Activated T-helper 1 cell treated with anti-CD3 and anti-CD28 coated beads, Interleukin-12 subunit alpha, Interleukin-12 subunit beta, Interleukin-2, Interleukin-4 antibody, amounts not matched to agents 30 ng/mL and 10 ng/mL and 1 ng/mL, durations not matched to agents 14 hours and 24 hours and 36 hours (primary cell): Measurements from ENCODE around the gene FAM193A. TPM values are rescaled to one million over a fixed set of nuclear protein-coding genes. Genes with fewer than 3 reads are reported as not detected.

Source experiments
- DNase-seq: peaks from one replicate; pipeline ENCODE4 v3.0.0; 2021; ENCODE audit warnings: low spot score
- H3K27ac Mint-ChIP-seq: one replicate; pipeline ENCODE4 v1.8.0; 2021; ENCODE audit warnings: mild to moderate bottlenecking, mixed read lengths
- H3K27me3 Mint-ChIP-seq: one replicate; pipeline ENCODE4 v1.8.0; 2022; ENCODE audit warnings: mild to moderate bottlenecking, moderate library complexity, mixed read lengths; ENCODE audit not compliant: insufficient read depth
- H3K36me3 Mint-ChIP-seq: one replicate; pipeline ENCODE4 v1.8.0; 2021; ENCODE audit warnings: low read depth, mixed read lengths
- H3K4me1 Mint-ChIP-seq: one replicate; pipeline ENCODE4 v1.8.0; 2021; ENCODE audit warnings: low read depth, mixed read lengths
- H3K4me3 Mint-ChIP-seq: one replicate; pipeline ENCODE4 v1.8.0; 2021; ENCODE audit warnings: mild to moderate bottlenecking, moderate library complexity, mixed read lengths
- H3K9me3 Mint-ChIP-seq: one replicate; pipeline ENCODE4 v1.8.0; 2021; ENCODE audit warnings: mixed read lengths
- intact Hi-C: fragments of 100-400 bp; cut with micrococcal nuclease; formaldehyde crosslinking; loops from one replicate; pipeline ENCODE4 v1.15.1; 2024
- total RNA-seq: library from RNA; stranded (reverse); gene quantifications from 2 replicates; pipeline ENCODE4 v1.2.3, GENCODE V29; 2022

FAM193A gene
- total RNA-seq, 1 donor from 2014 or later, result 32.2 TPM

- H3K36me3 Mint-ChIP-seq, result peaks cover 7% of the 10 kb centered on the region
- peaks cover 42% of the 10 kb centered on the region for H3K4me1 Mint-ChIP-seq
- H3K27ac Mint-ChIP-seq, result no peak overlapping the region
- no peaks in the 10 kb centered on the region for H3K27me3 Mint-ChIP-seq
- no peak overlapping the region for H3K4me3 Mint-ChIP-seq
- intact Hi-C loops, result no loop called here
- DNase-seq, result no peak
- no peaks in the 10 kb centered on the region for H3K9me3 Mint-ChIP-seq
Measured at GRCh38 chr4:2592572-2592971, 56.1 kb downstream of the FAM193A start.

DNA sequence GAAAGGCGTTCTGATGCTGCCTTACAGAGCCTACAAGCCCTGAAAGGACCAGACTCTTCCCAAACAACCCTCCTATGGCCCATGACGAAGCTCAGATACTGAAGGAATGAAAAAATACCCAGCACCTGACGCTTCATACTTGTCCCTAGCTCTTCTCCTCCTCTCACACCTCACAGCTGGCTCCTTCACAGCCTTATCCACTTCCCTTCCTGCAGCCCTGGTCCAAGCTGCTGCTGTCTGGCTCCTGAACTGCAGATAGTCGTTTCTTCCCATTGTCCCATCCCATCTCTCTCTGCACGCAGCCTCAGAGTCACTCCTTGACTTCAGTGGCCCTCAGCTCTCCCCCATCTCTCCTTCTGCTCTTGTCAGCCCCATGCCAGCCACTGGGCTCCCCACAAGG lies 56.6 kb downstream of the FAM193A start:
- intact Hi-C loops, result no loop called here
- Mint-ChIP-seq H3K4me3 (no peak overlapping the region), H3K4me1 (peaks cover 46% of the 10 kb centered on the region), H3K27ac (no peak overlapping the region), H3K36me3 (peaks cover 7% of the 10 kb centered on the region), H3K27me3 (no peaks in the 10 kb centered on the region), H3K9me3 (no peaks in the 10 kb centered on the region)
- no peak for DNase-seq

DNA sequence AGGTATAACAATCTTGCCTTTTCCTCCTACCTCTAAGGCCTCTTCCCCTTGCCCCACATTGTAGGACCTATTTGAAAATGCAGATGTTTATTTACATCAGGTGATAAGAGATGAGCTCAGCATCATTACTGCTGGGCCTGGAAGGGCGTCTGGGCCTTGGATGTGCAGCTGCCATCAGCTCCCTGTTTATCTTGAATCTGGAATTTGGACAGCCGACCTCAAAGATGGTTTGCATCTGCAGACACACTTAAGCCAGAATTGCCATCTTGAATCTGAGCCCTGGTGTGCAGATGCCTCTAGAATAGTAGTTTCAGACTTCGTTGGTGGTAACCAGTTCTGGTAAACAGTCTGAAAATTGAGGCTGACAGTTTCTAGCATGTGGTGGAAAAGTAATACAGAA lies 59.0 kb downstream of the FAM193A start:
- Mint-ChIP-seq H3K36me3 (peaks cover 10% of the 10 kb centered on the region), H3K4me3 (no peak overlapping the region), H3K9me3 (no peaks in the 10 kb centered on the region), H3K4me1 (peaks cover 62% of the 10 kb centered on the region), H3K27ac (peak overlapping the region; percentile 26), H3K27me3 (no peaks in the 10 kb centered on the region)
- DNase-seq, result no peak
- intact Hi-C loops, result no loop called here

GRCh38 chr4:2595952-2596552 lies 59.6 kb downstream of the FAM193A start:
- H3K27me3 Mint-ChIP-seq, result no peaks in the 10 kb centered on the region
- H3K9me3 Mint-ChIP-seq, result no peaks in the 10 kb centered on the region
- no peak overlapping the region for H3K27ac Mint-ChIP-seq
- intact Hi-C loops, result no loop called here
- no peak overlapping the region for H3K4me3 Mint-ChIP-seq
- peaks cover 12% of the 10 kb centered on the region for H3K36me3 Mint-ChIP-seq
- no peak for DNase-seq
- H3K4me1 Mint-ChIP-seq, result peaks cover 56% of the 10 kb centered on the region

- H3K36me3 Mint-ChIP-seq, result peaks cover 12% of the 10 kb centered on the region
- H3K4me3 Mint-ChIP-seq, result no peak overlapping the region
- no peak overlapping the region for H3K27ac Mint-ChIP-seq
- no peak for DNase-seq
- H3K27me3 Mint-ChIP-seq, result no peaks in the 10 kb centered on the region
- H3K9me3 Mint-ChIP-seq, result no peaks in the 10 kb centered on the region
- H3K4me1 Mint-ChIP-seq, result peaks cover 50% of the 10 kb centered on the region
- intact Hi-C loops, result no loop called here
Measured at GRCh38 chr4:2596611-2597010, 60.2 kb downstream of the FAM193A start.

DNA sequence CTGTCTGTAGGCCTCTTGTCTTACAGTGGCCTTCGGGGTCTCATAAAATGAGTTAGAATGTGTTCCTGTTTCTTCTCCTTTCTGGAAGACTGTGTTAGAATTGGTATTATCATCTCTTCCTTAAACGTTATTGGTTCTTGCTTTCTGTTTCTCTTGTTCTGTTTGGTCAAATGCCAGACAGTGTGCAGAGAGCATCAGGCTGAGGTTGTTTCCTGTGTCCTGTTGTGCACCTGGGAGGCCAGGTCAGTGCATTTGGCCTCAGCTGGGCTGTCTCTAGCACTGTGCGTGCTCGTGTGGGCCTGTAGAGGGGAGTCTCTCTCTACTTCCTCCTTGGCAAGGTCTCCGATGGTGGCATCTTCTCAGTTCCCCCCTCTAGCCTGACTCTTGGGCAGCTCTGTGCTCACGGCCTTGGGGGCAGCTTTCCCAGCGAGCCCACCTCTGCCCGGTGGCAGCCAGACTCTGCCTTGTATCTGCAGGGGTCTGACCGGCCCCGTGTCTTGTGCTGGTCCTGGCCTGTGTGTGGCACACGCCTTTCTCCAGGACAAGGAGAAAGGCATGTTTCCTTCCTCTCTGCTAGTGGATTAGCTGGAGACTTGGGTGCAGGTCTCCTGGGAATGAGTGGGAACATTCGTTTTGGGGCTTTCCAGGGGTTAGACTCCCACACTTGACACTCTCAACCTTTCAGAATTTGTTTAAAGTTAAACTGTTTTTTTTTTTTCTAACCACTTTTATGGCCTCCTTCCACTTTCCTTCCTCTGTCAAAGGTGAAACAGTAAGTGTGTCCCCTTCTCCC lies 62.3 kb downstream of the FAM193A start:
- intact Hi-C loops, result no loop called here
- DNase-seq, result no peak
- Mint-ChIP-seq H3K27me3 (no peaks in the 10 kb centered on the region), H3K27ac (peak overlapping the region; percentile 63), H3K4me1 (peaks cover 41% of the 10 kb centered on the region), H3K9me3 (no peaks in the 10 kb centered on the region), H3K4me3 (no peak overlapping the region), H3K36me3 (peaks cover 12% of the 10 kb centered on the region)

- Mint-ChIP-seq H3K4me3 (no peak overlapping the region), H3K4me1 (peaks cover 38% of the 10 kb centered on the region)
Measured at GRCh38 chr4:2599304-2599654, 62.8 kb downstream of the FAM193A start.

DNA sequence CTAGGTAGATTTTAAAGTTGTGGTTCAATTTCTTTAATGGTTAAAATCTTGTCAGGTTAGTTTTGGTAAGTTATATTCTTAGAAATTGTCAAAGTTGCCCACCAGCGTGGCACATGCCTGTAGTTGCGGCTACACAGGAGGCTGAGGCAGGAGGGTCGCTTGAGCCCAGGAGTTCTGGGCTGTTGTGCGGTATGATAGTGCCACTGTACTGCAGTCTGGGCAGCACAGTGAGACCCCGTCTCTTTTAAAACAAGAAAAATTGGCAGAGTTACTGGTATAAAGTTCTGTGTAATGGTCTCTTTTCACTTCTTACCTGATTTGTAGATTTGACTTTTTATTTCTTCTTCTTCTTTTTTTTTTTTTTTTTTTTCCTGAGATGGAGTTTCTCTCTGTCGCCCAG lies 64.4 kb downstream of the FAM193A start:
- peaks cover 35% of the 10 kb centered on the region for H3K4me1 Mint-ChIP-seq
- H3K4me3 Mint-ChIP-seq, result no peak overlapping the region
- no peak overlapping the region for H3K27ac Mint-ChIP-seq
- H3K9me3 Mint-ChIP-seq, result no peaks in the 10 kb centered on the region
- peaks cover 15% of the 10 kb centered on the region for H3K36me3 Mint-ChIP-seq
- H3K27me3 Mint-ChIP-seq, result no peaks in the 10 kb centered on the region
- intact Hi-C loops, result no loop called here
- no peak for DNase-seq

More at GRCh38 chr4:2599304-2599654, 62.8 kb downstream of the FAM193A start:
- no peak for DNase-seq
- Mint-ChIP-seq H3K9me3 (no peaks in the 10 kb centered on the region), H3K27me3 (no peaks in the 10 kb centered on the region), H3K36me3 (peaks cover 15% of the 10 kb centered on the region), H3K27ac (peak overlapping the region; percentile 53)
- intact Hi-C loops, result no loop called here

DNA sequence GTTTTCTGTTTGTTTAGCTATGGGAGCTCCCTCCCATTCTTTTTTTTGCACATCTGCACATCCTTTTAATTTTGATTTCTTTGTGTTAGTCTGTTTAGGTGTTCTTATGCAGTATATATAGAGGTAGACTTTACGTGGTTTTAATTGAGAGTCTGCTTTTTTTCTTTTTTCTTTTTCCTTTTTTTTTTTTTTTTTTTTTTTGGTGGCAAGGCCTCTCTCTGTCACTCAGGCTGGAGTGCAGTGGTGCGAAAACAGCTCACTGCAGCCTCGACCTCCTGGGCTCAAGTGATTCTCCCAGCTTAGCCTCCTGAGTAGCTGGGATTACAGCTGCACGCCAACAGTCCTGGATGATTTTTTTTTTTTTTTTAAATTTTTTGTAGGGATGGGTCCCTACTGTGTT lies 68.2 kb downstream of the FAM193A start:
- H3K27me3 Mint-ChIP-seq, result no peaks in the 10 kb centered on the region
- intact Hi-C loops, result no loop called here
- DNase-seq, result no peak
- H3K36me3 Mint-ChIP-seq, result peaks cover 11% of the 10 kb centered on the region
- no peak overlapping the region for H3K4me3 Mint-ChIP-seq
- H3K27ac Mint-ChIP-seq, result no peak overlapping the region
- peaks cover 15% of the 10 kb centered on the region for H3K4me1 Mint-ChIP-seq
- no peaks in the 10 kb centered on the region for H3K9me3 Mint-ChIP-seq

GRCh38 chr4:2606960-2607506 lies 70.6 kb downstream of the FAM193A start:
- peaks cover 20% of the 10 kb centered on the region for H3K4me1 Mint-ChIP-seq
- H3K27me3 Mint-ChIP-seq, result no peaks in the 10 kb centered on the region
- peaks cover 5% of the 10 kb centered on the region for H3K36me3 Mint-ChIP-seq
- H3K27ac Mint-ChIP-seq, result no peak overlapping the region
- no peaks in the 10 kb centered on the region for H3K9me3 Mint-ChIP-seq
- no peak for DNase-seq
- intact Hi-C loops, result no loop called here
- H3K4me3 Mint-ChIP-seq, result no peak overlapping the region

- Mint-ChIP-seq H3K27ac (no peak overlapping the region), H3K4me1 (peaks cover 20% of the 10 kb centered on the region), H3K4me3 (no peak overlapping the region), H3K9me3 (no peaks in the 10 kb centered on the region), H3K36me3 (peaks cover 5% of the 10 kb centered on the region), H3K27me3 (no peaks in the 10 kb centered on the region)
- no peak for DNase-seq
- intact Hi-C loops, result no loop called here
Measured at GRCh38 chr4:2607822-2608221, 71.4 kb downstream of the FAM193A start.

- Mint-ChIP-seq H3K27me3 (no peaks in the 10 kb centered on the region), H3K4me3 (no peak overlapping the region)
- intact Hi-C loops, result no loop called here
Measured at GRCh38 chr4:2608291-2608690, 71.8 kb downstream of the FAM193A start.

GRCh38 chr4:2615821-2616220 lies 79.4 kb downstream of the FAM193A start:
- no peak overlapping the region for H3K27ac Mint-ChIP-seq
- H3K27me3 Mint-ChIP-seq, result no peaks in the 10 kb centered on the region
- intact Hi-C loops, result no loop called here
- no peak overlapping the region for H3K4me3 Mint-ChIP-seq
- DNase-seq, result no peak
- H3K4me1 Mint-ChIP-seq, result no peaks in the 10 kb centered on the region
- H3K9me3 Mint-ChIP-seq, result no peaks in the 10 kb centered on the region
- H3K36me3 Mint-ChIP-seq, result no peaks in the 10 kb centered on the region

More at GRCh38 chr4:2608291-2608690, 71.8 kb downstream of the FAM193A start:
- peaks cover 20% of the 10 kb centered on the region for H3K4me1 Mint-ChIP-seq
- peaks cover 5% of the 10 kb centered on the region for H3K36me3 Mint-ChIP-seq
- no peak overlapping the region for H3K27ac Mint-ChIP-seq
- no peaks in the 10 kb centered on the region for H3K9me3 Mint-ChIP-seq
- DNase-seq, result no peak
